Measurements from ENCODE around the gene TRIM37.
A peak's percentile ranks its signal among the peaks of the same experiment; 100 is the strongest.

Gene TRIM37

DNA sequence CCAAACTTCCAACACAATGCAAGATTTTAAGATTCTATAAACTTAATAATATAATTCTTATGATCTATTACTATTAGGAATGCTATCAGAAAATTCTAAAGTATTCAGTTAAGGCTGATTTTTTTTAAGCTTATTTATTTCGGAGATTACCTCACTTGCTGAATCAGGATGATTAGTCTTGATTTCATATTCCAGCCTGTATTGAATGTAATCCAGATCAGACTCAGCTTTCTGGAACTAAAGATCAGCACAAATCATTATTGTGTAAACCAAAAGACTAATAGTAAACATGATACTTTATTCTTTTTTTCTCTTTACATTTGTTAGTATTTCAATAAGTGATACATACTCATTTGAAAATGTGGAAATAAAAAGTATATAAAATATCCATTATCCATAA lies 24.5 kb upstream of the TRIM37 start:
- TF ChIP-seq, protein P1, sequence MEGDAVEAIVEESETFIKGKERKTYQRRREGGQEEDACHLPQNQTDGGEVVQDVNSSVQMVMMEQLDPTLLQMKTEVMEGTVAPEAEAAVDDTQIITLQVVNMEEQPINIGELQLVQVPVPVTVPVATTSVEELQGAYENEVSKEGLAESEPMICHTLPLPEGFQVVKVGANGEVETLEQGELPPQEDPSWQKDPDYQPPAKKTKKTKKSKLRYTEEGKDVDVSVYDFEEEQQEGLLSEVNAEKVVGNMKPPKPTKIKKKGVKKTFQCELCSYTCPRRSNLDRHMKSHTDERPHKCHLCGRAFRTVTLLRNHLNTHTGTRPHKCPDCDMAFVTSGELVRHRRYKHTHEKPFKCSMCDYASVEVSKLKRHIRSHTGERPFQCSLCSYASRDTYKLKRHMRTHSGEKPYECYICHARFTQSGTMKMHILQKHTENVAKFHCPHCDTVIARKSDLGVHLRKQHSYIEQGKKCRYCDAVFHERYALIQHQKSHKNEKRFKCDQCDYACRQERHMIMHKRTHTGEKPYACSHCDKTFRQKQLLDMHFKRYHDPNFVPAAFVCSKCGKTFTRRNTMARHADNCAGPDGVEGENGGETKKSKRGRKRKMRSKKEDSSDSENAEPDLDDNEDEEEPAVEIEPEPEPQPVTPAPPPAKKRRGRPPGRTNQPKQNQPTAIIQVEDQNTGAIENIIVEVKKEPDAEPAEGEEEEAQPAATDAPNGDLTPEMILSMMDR (IDR thresholded peaks at IDR 0.05; ENCODE audit: insufficient read depth, low read depth, low read length, missing control alignments): no peak
- no peak for DNase-seq (ENCODE audit: low read depth)
- H3K4me3 ChIP-seq (ENCODE audit: low read depth, low read length): no peak overlapping the region

DNA sequence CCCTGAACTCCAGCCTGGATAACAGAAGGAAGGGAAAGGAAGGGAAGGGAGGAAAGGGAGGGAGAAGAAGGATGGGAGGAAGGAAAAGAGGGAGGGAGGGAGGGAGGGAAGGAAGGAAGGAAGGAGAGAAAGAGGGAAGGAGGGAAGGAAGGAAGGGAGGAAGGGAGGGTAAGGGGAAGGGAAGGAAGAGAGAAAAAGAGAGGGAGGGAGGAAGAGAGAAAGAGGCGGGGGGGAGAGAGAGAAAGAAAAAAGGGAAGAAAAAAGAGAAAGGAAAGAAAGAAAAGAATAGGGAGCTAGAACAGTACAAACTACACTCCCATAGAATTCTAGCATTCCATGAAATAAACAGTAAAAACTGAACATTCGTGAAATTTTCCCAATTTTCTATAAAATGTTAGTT lies 23.1 kb upstream of the TRIM37 start:
- DNase-seq (ENCODE audit: low read depth): no peak
- H3K4me3 ChIP-seq (ENCODE audit: low read depth, low read length): no peak overlapping the region
- TF ChIP-seq, protein P1 (IDR thresholded peaks at IDR 0.05; ENCODE audit: insufficient read depth, low read depth, low read length, missing control alignments): no peak

DNA sequence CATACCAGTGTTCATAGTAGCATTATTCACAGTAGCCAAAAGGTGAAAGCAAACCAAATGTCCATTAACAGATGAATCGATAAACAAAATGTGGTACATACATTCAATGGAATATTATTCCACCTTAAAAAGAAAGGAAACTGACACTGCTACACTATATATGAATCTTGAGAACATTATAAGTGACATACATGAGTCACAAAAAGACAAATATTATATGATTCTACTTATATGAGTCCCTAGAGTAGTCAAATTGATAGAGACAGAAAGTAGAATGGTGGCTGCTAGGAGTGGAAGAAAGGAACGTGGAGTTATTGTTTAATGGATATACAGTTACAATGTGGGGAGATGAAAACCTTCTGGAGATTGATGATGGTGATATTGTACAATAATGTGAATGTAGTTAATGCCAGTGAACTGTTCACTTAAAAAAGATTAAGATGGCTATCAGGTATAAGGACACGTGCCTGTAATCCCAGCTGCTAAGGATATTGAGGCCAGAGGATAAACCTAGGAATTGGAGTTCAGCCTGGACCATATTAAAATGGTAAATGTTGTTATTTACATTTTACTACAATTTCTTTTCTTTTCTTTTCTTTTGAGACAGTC lies 20.2 kb upstream of the TRIM37 start:
- TF ChIP-seq, protein P1 (IDR thresholded peaks at IDR 0.05; ENCODE audit: insufficient read depth, low read depth, low read length, missing control alignments): no peak
- no peak for DNase-seq (ENCODE audit: low read depth)
- H3K4me3 ChIP-seq (ENCODE audit: low read depth, low read length): no peak overlapping the region

DNA sequence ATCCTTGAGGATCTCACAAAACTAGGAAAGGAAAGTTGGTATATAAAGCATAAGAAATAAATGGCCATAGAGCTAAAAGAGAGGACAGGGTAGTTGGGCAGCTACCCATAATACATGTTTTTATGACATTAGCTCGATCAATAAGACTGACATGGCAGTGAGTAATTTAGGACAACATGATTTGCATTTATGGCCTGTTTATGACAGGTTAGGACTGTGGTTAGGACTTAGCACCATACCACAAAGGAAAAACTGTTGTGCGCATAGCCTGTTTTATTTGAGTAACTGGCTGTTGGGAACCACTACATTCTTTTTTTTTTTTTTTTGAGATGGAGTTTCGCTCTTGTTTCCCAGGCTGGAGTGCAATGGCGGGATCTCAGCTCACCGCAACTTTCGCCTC lies 18.0 kb upstream of the TRIM37 start:
- no peak overlapping the region for H3K4me3 ChIP-seq (ENCODE audit: low read depth, low read length)
- TF ChIP-seq, protein P1 (IDR thresholded peaks at IDR 0.05; ENCODE audit: insufficient read depth, low read depth, low read length, missing control alignments): no peak
- DNase-seq (ENCODE audit: low read depth): peak; percentile 79

DNA sequence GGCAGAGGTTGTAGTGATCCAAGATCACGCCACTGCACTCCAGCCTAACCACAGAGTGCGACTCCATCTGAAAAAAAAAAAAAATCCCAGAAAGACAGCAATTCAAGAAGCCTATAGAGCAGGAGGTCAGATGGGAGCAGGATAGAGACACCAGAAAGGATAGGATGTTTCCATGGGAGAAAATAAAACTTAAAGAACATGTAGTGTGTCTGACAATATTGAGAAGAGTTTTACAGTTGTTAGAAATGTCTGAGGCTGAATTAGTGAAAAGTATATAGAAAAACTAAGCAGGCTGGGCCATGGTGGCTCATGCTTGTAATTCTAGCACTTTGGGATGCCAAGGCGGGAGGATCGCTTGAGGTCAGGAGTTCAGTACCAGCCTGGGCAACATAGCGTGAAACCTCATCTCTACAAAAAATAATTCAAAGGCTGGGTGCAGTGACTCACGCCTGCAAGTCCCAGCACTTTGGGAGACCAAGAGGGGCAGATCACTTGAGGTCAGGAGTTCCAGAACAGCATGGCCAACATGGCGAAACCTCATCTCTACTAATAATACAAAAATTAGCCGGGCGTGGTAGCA lies 15.3 kb upstream of the TRIM37 start:
- no peak overlapping the region for H3K4me3 ChIP-seq (ENCODE audit: low read depth, low read length)
- TF ChIP-seq, protein P1 (IDR thresholded peaks at IDR 0.05; ENCODE audit: insufficient read depth, low read depth, low read length, missing control alignments): no peak
- DNase-seq (ENCODE audit: low read depth): peak; percentile 30

DNA sequence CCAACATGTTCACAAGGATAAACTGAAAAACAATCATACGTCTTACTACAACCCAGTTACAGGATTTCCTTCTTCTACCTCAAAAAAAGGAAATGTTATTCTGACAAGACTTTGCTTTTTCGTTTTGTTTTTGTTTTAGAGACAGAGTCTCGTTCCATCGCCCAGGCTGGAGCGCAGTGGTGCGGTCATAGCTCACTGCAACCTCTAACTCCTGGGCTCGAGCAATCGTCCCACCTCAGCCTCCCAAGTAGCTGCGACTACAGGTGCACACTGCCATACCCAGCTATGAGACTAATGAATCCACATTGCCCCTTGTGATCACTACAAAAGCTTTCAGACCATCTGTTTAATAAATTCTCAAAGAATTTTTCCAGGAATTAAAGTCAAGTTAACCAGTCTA lies 8.8 kb upstream of the TRIM37 start:
- TF ChIP-seq, protein P1 (IDR thresholded peaks at IDR 0.05; ENCODE audit: insufficient read depth, low read depth, low read length, missing control alignments): no peak
- DNase-seq (ENCODE audit: low read depth): no peak
- no peak overlapping the region for H3K4me3 ChIP-seq (ENCODE audit: low read depth, low read length)

DNA sequence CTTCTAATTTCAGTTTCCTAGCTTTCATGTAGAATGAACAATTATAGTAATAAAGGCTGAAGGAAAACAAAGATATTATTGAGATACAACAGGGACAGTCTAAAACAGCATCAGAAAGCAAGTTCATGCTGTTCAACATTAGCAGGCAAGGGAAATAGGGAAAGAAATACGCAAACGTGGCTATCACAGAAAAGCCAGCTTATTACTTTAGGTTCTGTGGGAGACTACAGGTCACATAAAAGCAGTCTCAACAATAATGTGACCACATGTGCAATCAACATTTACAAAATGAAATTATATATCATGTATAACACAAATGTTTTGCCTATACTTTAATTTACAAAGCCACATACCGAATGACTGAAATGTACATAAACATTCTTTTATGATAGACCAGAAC lies 4.9 kb upstream of the TRIM37 start:
- H3K4me3 ChIP-seq (ENCODE audit: low read depth, low read length): no peak overlapping the region
- no peak for DNase-seq (ENCODE audit: low read depth)
- TF ChIP-seq, protein P1 (IDR thresholded peaks at IDR 0.05; ENCODE audit: insufficient read depth, low read depth, low read length, missing control alignments): no peak
